K562 (cell line): ENCODE measurements around the gene ECT2.

Experiments used
- CTCF ChIP-seq, 3 experiments: IDR thresholded peaks in 2 of 3; conservative IDR thresholded peaks in 1 of 3; 2 replicates each; pipeline ENCODE4 v1.5.1; 2011 to 2012; ENCODE audit warnings: low read length in 3 of 3, mild to moderate bottlenecking in 3 of 3, control low read depth in 2 of 3, improper control_type of control experiment in 1 of 3, inconsistent platforms in 1 of 3, low read depth in 1 of 3, mixed read lengths in 1 of 3, moderate library complexity in 1 of 3; ENCODE audit not compliant: insufficient read depth in 2 of 3
- EP300 ChIP-seq: IDR thresholded peaks from 2 replicates; pipeline ENCODE4 v1.6.1; 2012; ENCODE audit warnings: low read length, improper control_type of control experiment
- ETS1 ChIP-seq: conservative IDR thresholded peaks from 2 replicates; pipeline ENCODE4 v1.6.1; 2011; ENCODE audit warnings: low read depth, mild to moderate bottlenecking, low read length; ENCODE audit not compliant: control insufficient read depth
- FOXK1 ChIP-seq: sonication (generic); formaldehyde crosslinking; IDR thresholded peaks from 2 replicates; pipeline ENCODE4 v1.8.0; 2022; ENCODE audit warnings: missing genetic modification reagents, mild to moderate bottlenecking, borderline replicate concordance
- HDGF ChIP-seq: fragments of 450-650 bp; IDR thresholded peaks from 2 replicates; pipeline ENCODE4 v1.6.1; 2016
- KDM1A ChIP-seq, 2 experiments: fragments of 450-650 bp; IDR thresholded peaks; 2 replicates each; pipeline ENCODE4 v1.6.1; 2016; ENCODE audit warnings: mild to moderate bottlenecking in 2 of 2
- KLF10 ChIP-seq: fragments of 250-450 bp; sonication (Bioruptor Pico); IDR thresholded peaks from 2 replicates; pipeline ENCODE4 v1.6.1; 2021; ENCODE audit warnings: matching md5 sums
- MEIS2 ChIP-seq: fragments of 450-650 bp; IDR thresholded peaks from 2 replicates; pipeline ENCODE4 v1.6.1; 2014; ENCODE audit warnings: mild to moderate bottlenecking; ENCODE audit not compliant: partially characterized antibody
- MYC ChIP-seq, 2 experiments: fragments of 250-450 bp in 1 of 2; sonication (Bioruptor Pico) in 1 of 2; IDR thresholded peaks; 2 replicates each; pipeline versions ENCODE4 v1.5.1 to v1.6.1; 2012 to 2021; ENCODE audit warnings: low read depth in 2 of 2, borderline replicate concordance in 1 of 2, improper control_type of control experiment in 1 of 2, low read length in 1 of 2, mild to moderate bottlenecking in 1 of 2, moderate library complexity in 1 of 2
- NFIC ChIP-seq: fragments of 450-650 bp; IDR thresholded peaks from 2 replicates; pipeline ENCODE4 v1.6.1; 2017; ENCODE audit warnings: mild to moderate bottlenecking, inconsistent platforms
- RCOR1 ChIP-seq, 2 experiments: IDR thresholded peaks; 2 replicates each; pipeline ENCODE4 v1.6.1; 2012; ENCODE audit warnings: low read depth in 2 of 2, low read length in 2 of 2, borderline replicate concordance in 1 of 2, improper control_type of control experiment in 1 of 2
- ZNF639 ChIP-seq, 2 experiments: fragments of 200-800 bp in 1 of 2; sonication (Bioruptor generic) in 1 of 2; sonication (generic) in 1 of 2; formaldehyde crosslinking in 1 of 2; IDR thresholded peaks in 1 of 2; conservative IDR thresholded peaks in 1 of 2; 2 replicates each; pipeline versions ENCODE4 v1.5.0 to v1.6.1; 2016 to 2020; ENCODE audit warnings: missing compliant biosample characterization in 1 of 2, missing genetic modification characterization in 1 of 2, missing genetic modification reagents in 1 of 2
- TF ChIP-seq, protein P1 (sequence below): sonication (generic); formaldehyde crosslinking; IDR thresholded peaks from 2 replicates; pipeline ENCODE4 v1.8.0; 2023; ENCODE audit warnings: mild to moderate bottlenecking, missing genetic modification reagents
- TF ChIP-seq, protein P2 (sequence below): fragments of 450-650 bp; IDR thresholded peaks from 2 replicates; pipeline ENCODE4 v1.6.1; 2017; ENCODE audit warnings: antibody characterized with exemption, mild to moderate bottlenecking

GRCh38 chr3:172811099-172811498 lies 60.6 kb downstream of the ECT2 start:
- no peak for TF ChIP-seq KDM1A (IDR thresholded peaks at IDR 0.05)
- TF ChIP-seq MEIS2 = no peak
- no peak for TF ChIP-seq RCOR1 (IDR thresholded peaks at IDR 0.05; ENCODE audit: borderline replicate concordance in 1 of 2, low read depth in 2 of 2, low read length in 2 of 2)
- TF ChIP-seq CTCF (IDR thresholded peaks at IDR 0.05 in 2 of 3, conservative IDR thresholded peaks at IDR 0.05 in 1 of 3; ENCODE audit: insufficient read depth in 2 of 3, low read depth in 1 of 3, low read length in 3 of 3) = no peak
- no peak for TF ChIP-seq MYC (IDR thresholded peaks at IDR 0.05; ENCODE audit: low read depth, low read length)
- TF ChIP-seq MYC (CRISPR knock-in tag; IDR thresholded peaks at IDR 0.05; ENCODE audit: borderline replicate concordance, low read depth) = no peak
- no peak for TF ChIP-seq NFIC
- no peak for TF ChIP-seq FOXK1
- no peak for TF ChIP-seq KLF10 (CRISPR knock-in tag)
- TF ChIP-seq ZNF639 (CRISPR knock-in tag; conservative IDR thresholded peaks at IDR 0.05 in 1 of 2, IDR thresholded peaks at IDR 0.05 in 1 of 2) = no peak
- TF ChIP-seq HDGF = no peak
- TF ChIP-seq, protein P1, sequence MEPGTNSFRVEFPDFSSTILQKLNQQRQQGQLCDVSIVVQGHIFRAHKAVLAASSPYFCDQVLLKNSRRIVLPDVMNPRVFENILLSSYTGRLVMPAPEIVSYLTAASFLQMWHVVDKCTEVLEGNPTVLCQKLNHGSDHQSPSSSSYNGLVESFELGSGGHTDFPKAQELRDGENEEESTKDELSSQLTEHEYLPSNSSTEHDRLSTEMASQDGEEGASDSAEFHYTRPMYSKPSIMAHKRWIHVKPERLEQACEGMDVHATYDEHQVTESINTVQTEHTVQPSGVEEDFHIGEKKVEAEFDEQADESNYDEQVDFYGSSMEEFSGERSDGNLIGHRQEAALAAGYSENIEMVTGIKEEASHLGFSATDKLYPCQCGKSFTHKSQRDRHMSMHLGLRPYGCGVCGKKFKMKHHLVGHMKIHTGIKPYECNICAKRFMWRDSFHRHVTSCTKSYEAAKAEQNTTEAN (CRISPR knock-in tag) = no peak
- no peak for TF ChIP-seq EP300
- TF ChIP-seq, protein P2, sequence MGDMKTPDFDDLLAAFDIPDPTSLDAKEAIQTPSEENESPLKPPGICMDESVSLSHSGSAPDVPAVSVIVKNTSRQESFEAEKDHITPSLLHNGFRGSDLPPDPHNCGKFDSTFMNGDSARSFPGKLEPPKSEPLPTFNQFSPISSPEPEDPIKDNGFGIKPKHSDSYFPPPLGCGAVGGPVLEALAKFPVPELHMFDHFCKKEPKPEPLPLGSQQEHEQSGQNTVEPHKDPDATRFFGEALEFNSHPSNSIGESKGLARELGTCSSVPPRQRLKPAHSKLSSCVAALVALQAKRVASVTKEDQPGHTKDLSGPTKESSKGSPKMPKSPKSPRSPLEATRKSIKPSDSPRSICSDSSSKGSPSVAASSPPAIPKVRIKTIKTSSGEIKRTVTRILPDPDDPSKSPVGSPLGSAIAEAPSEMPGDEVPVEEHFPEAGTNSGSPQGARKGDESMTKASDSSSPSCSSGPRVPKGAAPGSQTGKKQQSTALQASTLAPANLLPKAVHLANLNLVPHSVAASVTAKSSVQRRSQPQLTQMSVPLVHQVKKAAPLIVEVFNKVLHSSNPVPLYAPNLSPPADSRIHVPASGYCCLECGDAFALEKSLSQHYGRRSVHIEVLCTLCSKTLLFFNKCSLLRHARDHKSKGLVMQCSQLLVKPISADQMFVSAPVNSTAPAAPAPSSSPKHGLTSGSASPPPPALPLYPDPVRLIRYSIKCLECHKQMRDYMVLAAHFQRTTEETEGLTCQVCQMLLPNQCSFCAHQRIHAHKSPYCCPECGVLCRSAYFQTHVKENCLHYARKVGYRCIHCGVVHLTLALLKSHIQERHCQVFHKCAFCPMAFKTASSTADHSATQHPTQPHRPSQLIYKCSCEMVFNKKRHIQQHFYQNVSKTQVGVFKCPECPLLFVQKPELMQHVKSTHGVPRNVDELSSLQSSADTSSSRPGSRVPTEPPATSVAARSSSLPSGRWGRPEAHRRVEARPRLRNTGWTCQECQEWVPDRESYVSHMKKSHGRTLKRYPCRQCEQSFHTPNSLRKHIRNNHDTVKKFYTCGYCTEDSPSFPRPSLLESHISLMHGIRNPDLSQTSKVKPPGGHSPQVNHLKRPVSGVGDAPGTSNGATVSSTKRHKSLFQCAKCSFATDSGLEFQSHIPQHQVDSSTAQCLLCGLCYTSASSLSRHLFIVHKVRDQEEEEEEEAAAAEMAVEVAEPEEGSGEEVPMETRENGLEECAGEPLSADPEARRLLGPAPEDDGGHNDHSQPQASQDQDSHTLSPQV = no peak
- no peak for TF ChIP-seq ETS1
